ENCODE results near the gene PGPEP1.
"Not testable (repeated sequence)": the region's sequence is repeated elsewhere in the genome, so short reads cannot be mapped to it uniquely, and the experiment has no call there.

The PGPEP1 gene

GRCh38 chr19:18330868-18331267 lies 9.5 kb upstream of the PGPEP1 start:
- no peak for FAIRE-seq

GRCh38 chr19:18332917-18333530 lies 7.4 kb upstream of the PGPEP1 start:
- DNase-seq (ENCODE audit: insufficient read length, low spot score) (no peak), FAIRE-seq (no peak)

More at GRCh38 chr19:18330868-18331267, 9.5 kb upstream of the PGPEP1 start:
- no peak for DNase-seq (ENCODE audit: insufficient read length, low spot score)

GRCh38 chr19:18333680-18334079 lies 6.7 kb upstream of the PGPEP1 start:
- DNase-seq (ENCODE audit: insufficient read length, low spot score) = no peak
- no peak for FAIRE-seq

- FAIRE-seq (no peak), DNase-seq (ENCODE audit: insufficient read length, low spot score) (no peak)
These were observed 4.3 kb upstream of the PGPEP1 start for GRCh38 chr19:18336121-18336520.

- FAIRE-seq = no peak
- no peak for DNase-seq (ENCODE audit: insufficient read length, low spot score)
These were observed 1.9 kb upstream of the PGPEP1 start for GRCh38 chr19:18338541-18338940.

- FAIRE-seq (no peak), DNase-seq (ENCODE audit: insufficient read length, low spot score) (peak; percentile 62)
These were observed 675 bp upstream of the PGPEP1 start for GRCh38 chr19:18339723-18340122.

- DNase-seq (ENCODE audit: insufficient read length, low spot score) = peak; percentile 68
- FAIRE-seq = no peak
These were observed 831 bp downstream of the PGPEP1 start for GRCh38 chr19:18340990-18341868.

GRCh38 chr19:18342090-18342632 lies 1.8 kb downstream of the PGPEP1 start:
- DNase-seq (ENCODE audit: insufficient read length, low spot score) = no peak
- FAIRE-seq = no peak

- no peak for FAIRE-seq
- DNase-seq (ENCODE audit: insufficient read length, low spot score) = no peak
These were observed 4.2 kb downstream of the PGPEP1 start for GRCh38 chr19:18344582-18344950.

GRCh38 chr19:18345296-18345695 lies 4.9 kb downstream of the PGPEP1 start:
- no peak for DNase-seq (ENCODE audit: insufficient read length, low spot score)
- no peak for FAIRE-seq

GRCh38 chr19:18346091-18346490 lies 5.7 kb downstream of the PGPEP1 start:
- DNase-seq (ENCODE audit: insufficient read length, low spot score) = no peak

GRCh38 chr19:18348171-18348570 lies 7.8 kb downstream of the PGPEP1 start:
- no peak for FAIRE-seq

More at GRCh38 chr19:18346091-18346490, 5.7 kb downstream of the PGPEP1 start:
- FAIRE-seq = no peak

GRCh38 chr19:18348818-18349339 lies 8.5 kb downstream of the PGPEP1 start:
- FAIRE-seq; DNase-seq (ENCODE audit: insufficient read length, low spot score): not testable (repeated sequence)

More at GRCh38 chr19:18348171-18348570, 7.8 kb downstream of the PGPEP1 start:
- DNase-seq (ENCODE audit: insufficient read length, low spot score) = no peak

- FAIRE-seq = no peak
- DNase-seq (ENCODE audit: insufficient read length, low spot score) = peak; percentile 82
These were observed 9.2 kb downstream of the PGPEP1 start for GRCh38 chr19:18349524-18350128.

GRCh38 chr19:18350490-18350889 lies 10.1 kb downstream of the PGPEP1 start:
- no peak for DNase-seq (ENCODE audit: insufficient read length, low spot score)
- no peak for FAIRE-seq

- no peak for DNase-seq (ENCODE audit: insufficient read length, low spot score)
- no peak for FAIRE-seq
These were observed 11.1 kb downstream of the PGPEP1 start for GRCh38 chr19:18351544-18351943.

- no peak for DNase-seq (ENCODE audit: insufficient read length, low spot score)
- no peak for FAIRE-seq
These were observed 13.1 kb downstream of the PGPEP1 start for GRCh38 chr19:18353378-18354005.

GRCh38 chr19:18354743-18355142 lies 14.3 kb downstream of the PGPEP1 start:
- DNase-seq (ENCODE audit: insufficient read length, low spot score); FAIRE-seq: not testable (repeated sequence)

- DNase-seq (ENCODE audit: insufficient read length, low spot score) (no peak), FAIRE-seq (no peak)
These were observed 16.6 kb downstream of the PGPEP1 start for GRCh38 chr19:18357041-18357440.

- DNase-seq (ENCODE audit: insufficient read length, low spot score) (no peak), FAIRE-seq (no peak)
These were observed 21.2 kb downstream of the PGPEP1 start for GRCh38 chr19:18361646-18362045.

Measured in HTR-8/SVneo (cell line).